HepG2 (cell line): ENCODE data around the gene MYO5A. TPM values are rescaled to one million over a fixed set of nuclear protein-coding genes. Genes with fewer than 3 reads are reported as not detected.

Experiments used
- ATAD3A ChIP-seq: sonication (generic); formaldehyde crosslinking; IDR thresholded peaks from 2 replicates; pipeline ENCODE4 v1.4.0; 2020; ENCODE audit warnings: missing genetic modification reagents
- FOXA3 ChIP-seq: IDR thresholded peaks from 2 replicates; pipeline ENCODE4 v1.6.1; 2016; ENCODE audit warnings: missing genetic modification reagents, missing compliant biosample characterization
- FOXP1 ChIP-seq, 2 experiments: fragments of 450-650 bp in 1 of 2; IDR thresholded peaks; 2 replicates each; pipeline ENCODE4 v1.6.1; 2017 to 2018; ENCODE audit warnings: antibody characterized with exemption in 1 of 2
- NAIF1 ChIP-seq: sonication (generic); formaldehyde crosslinking; IDR thresholded peaks from 2 replicates; pipeline ENCODE4 v1.5.0; 2020; ENCODE audit warnings: mild to moderate bottlenecking, missing genetic modification reagents, borderline replicate concordance
- NFRKB ChIP-seq: fragments of 450-650 bp; IDR thresholded peaks from 2 replicates; pipeline ENCODE4 v1.6.1; 2017
- ZNF530 ChIP-seq: sonication (generic); formaldehyde crosslinking; IDR thresholded peaks from 2 replicates; pipeline ENCODE4 v1.5.0; 2020; ENCODE audit warnings: low read depth, mild to moderate bottlenecking, missing genetic modification reagents
- ZNF75D ChIP-seq: sonication (generic); formaldehyde crosslinking; IDR thresholded peaks from 2 replicates; pipeline ENCODE4 v1.8.1; 2023; ENCODE audit warnings: missing genetic modification reagents, mild to moderate bottlenecking, borderline replicate concordance
- polyA plus RNA-seq, 8 experiments: library from polyadenylated mRNA; depleted of rRNA in 3 of 8; stranded (reverse) in 7 of 8; unstranded in 1 of 8; fragments of >200 nt; fragmentation: Illumina TruSeq in 4 of 8; extraction: Trizol in 4 of 8; gene quantifications; 2 replicates each; pipeline versions ENCODE4 v1.2.1 to v1.2.3, GENCODE V29; 2011 to 2016; ENCODE audit warnings: low read depth in 4 of 8, missing spikeins in 1 of 8, mixed read lengths in 1 of 8; ENCODE audit not compliant: insufficient read depth in 1 of 8
- total RNA-seq, 5 experiments: library from RNA; depleted of rRNA; stranded (reverse); fragments of >200 nt; fragmentation: Illumina TruSeq; extraction: Trizol; gene quantifications; 2 replicates each; pipeline ENCODE4 v1.2.3, GENCODE V29; 2016; ENCODE audit warnings: low read depth in 1 of 5
- TF ChIP-seq, protein P1 (sequence below): sonication (generic); formaldehyde crosslinking; IDR thresholded peaks from 2 replicates; pipeline ENCODE4 v1.5.0; 2020; ENCODE audit warnings: missing genetic modification reagents, mild to moderate bottlenecking, borderline replicate concordance
- TF ChIP-seq, protein P2 (sequence below), 2 experiments: sonication (generic) in 1 of 2; formaldehyde crosslinking in 1 of 2; IDR thresholded peaks; 2 replicates each; pipeline versions ENCODE4 v1.6.1 to v1.9.0; 2014 to 2022; ENCODE audit warnings: antibody characterized with exemption in 1 of 2, borderline replicate concordance in 1 of 2, inconsistent platforms in 1 of 2, low read depth in 1 of 2, missing genetic modification reagents in 1 of 2
- TF ChIP-seq, protein P3 (sequence below), 2 experiments: IDR thresholded peaks; 2 replicates each; pipeline ENCODE4 v1.6.1; 2011 to 2012; ENCODE audit warnings: low read length in 2 of 2, borderline replicate concordance in 1 of 2, low read depth in 1 of 2, mild to moderate bottlenecking in 1 of 2, moderate library complexity in 1 of 2
- TF ChIP-seq, protein P4 (sequence below): IDR thresholded peaks from 2 replicates; pipeline ENCODE4 v1.6.1; 2012; ENCODE audit warnings: inconsistent platforms

Gene MYO5A
- total and polyA plus RNA-seq, 2 of the 13 experiments (the other 11 are each of a cell fraction or from before 2014, with no cell fraction given) = 2.8 to 4.8 TPM

DNA sequence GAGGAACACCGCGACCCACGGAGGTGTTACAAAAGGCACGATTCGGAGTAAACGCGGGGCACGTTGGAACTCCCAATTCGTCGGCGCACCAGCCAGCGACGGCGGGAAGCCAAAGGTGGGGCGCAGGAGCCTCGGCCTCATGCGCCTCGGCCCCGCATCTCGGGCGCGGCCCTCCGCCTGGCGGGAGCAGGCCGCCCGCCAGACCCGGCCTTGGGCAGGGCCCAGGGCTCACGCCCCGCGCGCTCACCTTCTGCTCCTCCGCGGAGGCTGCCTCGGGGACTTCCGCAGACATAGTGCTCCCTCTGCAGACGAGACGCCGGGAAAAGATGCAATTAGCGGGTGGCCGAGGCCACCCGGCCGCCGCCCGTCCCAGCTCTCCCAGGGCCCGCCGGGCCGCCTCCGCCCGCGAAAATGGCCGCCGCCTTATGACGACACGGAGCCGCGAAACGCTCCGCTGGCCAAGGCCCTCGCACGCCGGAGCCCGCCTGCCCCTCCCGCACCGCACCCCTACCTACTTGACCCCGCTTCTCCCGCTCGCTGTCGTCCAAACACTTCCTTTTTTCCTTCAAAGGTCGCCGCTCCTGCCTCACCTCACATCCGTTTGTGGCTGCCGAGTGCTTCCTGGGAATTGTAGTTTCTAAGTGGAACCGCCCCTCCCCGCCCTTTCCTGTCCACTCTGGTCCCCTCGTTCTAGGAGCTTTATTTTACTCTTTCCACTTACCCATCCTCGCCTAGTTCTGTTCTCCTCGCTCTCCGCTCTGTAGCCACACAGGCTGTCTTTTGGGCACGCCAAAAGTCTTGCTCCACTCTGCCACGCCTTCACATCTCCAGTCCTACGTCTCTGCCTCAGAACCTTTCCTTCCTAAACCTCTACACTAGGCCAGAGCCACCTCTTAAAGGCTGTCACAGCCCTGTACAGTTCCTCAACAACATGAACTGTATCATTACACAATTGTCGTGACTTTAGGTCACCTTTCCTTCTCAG lies 40.2 kb upstream of the MYO5A start, which contains the start of gene ARPP19 (continued):
- TF ChIP-seq FOXA3 (CRISPR knock-in tag) = peak; percentile 64
- TF ChIP-seq, protein P1, sequence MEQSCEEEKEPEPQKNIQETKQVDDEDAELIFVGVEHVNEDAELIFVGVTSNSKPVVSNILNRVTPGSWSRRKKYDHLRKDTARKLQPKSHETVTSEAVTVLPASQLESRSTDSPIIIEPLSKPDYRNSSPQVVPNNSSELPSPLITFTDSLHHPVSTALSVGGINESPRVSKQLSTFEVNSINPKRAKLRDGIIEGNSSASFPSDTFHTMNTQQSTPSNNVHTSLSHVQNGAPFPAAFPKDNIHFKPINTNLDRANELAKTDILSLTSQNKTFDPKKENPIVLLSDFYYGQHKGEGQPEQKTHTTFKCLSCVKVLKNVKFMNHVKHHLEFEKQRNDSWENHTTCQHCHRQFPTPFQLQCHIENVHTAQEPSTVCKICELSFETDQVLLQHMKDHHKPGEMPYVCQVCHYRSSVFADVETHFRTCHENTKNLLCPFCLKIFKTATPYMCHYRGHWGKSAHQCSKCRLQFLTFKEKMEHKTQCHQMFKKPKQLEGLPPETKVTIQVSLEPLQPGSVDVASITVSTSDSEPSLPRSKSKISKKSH (CRISPR knock-in tag) = no peak
- TF ChIP-seq, protein P2, sequence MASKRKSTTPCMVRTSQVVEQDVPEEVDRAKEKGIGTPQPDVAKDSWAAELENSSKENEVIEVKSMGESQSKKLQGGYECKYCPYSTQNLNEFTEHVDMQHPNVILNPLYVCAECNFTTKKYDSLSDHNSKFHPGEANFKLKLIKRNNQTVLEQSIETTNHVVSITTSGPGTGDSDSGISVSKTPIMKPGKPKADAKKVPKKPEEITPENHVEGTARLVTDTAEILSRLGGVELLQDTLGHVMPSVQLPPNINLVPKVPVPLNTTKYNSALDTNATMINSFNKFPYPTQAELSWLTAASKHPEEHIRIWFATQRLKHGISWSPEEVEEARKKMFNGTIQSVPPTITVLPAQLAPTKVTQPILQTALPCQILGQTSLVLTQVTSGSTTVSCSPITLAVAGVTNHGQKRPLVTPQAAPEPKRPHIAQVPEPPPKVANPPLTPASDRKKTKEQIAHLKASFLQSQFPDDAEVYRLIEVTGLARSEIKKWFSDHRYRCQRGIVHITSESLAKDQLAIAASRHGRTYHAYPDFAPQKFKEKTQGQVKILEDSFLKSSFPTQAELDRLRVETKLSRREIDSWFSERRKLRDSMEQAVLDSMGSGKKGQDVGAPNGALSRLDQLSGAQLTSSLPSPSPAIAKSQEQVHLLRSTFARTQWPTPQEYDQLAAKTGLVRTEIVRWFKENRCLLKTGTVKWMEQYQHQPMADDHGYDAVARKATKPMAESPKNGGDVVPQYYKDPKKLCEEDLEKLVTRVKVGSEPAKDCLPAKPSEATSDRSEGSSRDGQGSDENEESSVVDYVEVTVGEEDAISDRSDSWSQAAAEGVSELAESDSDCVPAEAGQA (IDR thresholded peaks at IDR 0.05; ENCODE audit: low read depth) = peak; percentile 93
- TF ChIP-seq, protein P2 (CRISPR knock-in tag; IDR thresholded peaks at IDR 0.05; ENCODE audit: borderline replicate concordance) = peak; percentile 79; the same call in 1 of the 2 replicates
- TF ChIP-seq ATAD3A (CRISPR knock-in tag) = no peak
- TF ChIP-seq, protein P3, sequence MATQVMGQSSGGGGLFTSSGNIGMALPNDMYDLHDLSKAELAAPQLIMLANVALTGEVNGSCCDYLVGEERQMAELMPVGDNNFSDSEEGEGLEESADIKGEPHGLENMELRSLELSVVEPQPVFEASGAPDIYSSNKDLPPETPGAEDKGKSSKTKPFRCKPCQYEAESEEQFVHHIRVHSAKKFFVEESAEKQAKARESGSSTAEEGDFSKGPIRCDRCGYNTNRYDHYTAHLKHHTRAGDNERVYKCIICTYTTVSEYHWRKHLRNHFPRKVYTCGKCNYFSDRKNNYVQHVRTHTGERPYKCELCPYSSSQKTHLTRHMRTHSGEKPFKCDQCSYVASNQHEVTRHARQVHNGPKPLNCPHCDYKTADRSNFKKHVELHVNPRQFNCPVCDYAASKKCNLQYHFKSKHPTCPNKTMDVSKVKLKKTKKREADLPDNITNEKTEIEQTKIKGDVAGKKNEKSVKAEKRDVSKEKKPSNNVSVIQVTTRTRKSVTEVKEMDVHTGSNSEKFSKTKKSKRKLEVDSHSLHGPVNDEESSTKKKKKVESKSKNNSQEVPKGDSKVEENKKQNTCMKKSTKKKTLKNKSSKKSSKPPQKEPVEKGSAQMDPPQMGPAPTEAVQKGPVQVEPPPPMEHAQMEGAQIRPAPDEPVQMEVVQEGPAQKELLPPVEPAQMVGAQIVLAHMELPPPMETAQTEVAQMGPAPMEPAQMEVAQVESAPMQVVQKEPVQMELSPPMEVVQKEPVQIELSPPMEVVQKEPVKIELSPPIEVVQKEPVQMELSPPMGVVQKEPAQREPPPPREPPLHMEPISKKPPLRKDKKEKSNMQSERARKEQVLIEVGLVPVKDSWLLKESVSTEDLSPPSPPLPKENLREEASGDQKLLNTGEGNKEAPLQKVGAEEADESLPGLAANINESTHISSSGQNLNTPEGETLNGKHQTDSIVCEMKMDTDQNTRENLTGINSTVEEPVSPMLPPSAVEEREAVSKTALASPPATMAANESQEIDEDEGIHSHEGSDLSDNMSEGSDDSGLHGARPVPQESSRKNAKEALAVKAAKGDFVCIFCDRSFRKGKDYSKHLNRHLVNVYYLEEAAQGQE (IDR thresholded peaks at IDR 0.05; ENCODE audit: borderline replicate concordance in 1 of 2, low read depth in 1 of 2, low read length in 2 of 2) = no peak
- no peak for TF ChIP-seq NAIF1 (CRISPR knock-in tag)
- TF ChIP-seq FOXP1 (IDR thresholded peaks at IDR 0.05) = no peak
- TF ChIP-seq FOXP1 (CRISPR knock-in tag; IDR thresholded peaks at IDR 0.05) = no peak
- TF ChIP-seq ZNF75D (CRISPR knock-in tag) = 0 out of 2 replicates have a peak, but pooled peaks have one; percentile 66
- TF ChIP-seq NFRKB = no peak
- peak; percentile 70; the same call in 1 of the 2 replicates for TF ChIP-seq ZNF530
- TF ChIP-seq, protein P4, sequence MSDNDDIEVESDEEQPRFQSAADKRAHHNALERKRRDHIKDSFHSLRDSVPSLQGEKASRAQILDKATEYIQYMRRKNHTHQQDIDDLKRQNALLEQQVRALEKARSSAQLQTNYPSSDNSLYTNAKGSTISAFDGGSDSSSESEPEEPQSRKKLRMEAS = peak; percentile 99
